NCI-H2227 (cell line): ENCODE measurements around the gene C10orf95.
"Not testable (repeated sequence)": the region's sequence is repeated elsewhere in the genome, so short reads cannot be mapped to it uniquely, and the experiment has no call there.

Experiments used
- DNase-seq: peaks from one replicate; lab custom pipeline; 2025; ENCODE audit not compliant: unreplicated experiment; lab: John Stamatoyannopoulos, UW

C10orf95 gene

DNA sequence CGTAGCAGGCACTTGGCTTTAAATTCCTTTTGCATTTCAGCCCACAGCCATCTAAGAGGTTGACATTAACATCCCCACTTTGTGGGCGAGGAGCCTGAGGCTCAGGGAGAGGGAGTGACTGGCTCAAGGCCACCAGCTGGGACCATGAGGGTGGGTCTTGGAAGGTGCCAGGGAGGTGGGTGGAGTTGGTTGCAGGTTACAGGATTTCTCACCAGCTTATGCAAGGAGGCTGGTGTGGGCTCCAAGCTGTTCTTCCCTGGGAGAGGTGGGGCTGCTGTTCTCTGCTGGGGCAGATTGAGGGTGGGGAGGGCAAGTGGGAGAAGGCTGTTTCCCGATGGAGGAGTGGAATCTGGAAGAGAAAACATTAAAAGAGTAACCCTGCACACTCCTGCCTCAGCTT, 14.1 kb upstream of the C10orf95 start:
- no peak for DNase-seq

DNA sequence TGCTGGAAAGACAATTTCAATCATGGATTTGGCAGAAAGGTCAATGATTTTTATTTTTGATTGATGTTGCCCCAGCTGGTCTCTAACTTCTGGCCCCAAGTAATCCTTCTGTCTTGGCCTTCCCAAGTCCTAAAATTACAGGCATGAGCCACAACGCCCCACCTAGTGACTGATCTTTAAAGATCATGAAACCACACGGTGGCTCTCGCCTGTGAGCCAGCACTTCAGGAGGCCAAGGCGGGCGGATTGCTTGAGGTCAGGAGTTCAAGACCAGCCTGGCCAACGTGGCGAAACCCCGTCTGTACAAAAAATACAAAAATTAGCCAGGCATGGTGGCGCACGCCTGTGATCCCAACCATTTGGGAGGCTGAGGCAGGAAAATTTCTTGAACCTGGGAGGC, 12.6 kb upstream of the C10orf95 start:
- no peak for DNase-seq

DNA sequence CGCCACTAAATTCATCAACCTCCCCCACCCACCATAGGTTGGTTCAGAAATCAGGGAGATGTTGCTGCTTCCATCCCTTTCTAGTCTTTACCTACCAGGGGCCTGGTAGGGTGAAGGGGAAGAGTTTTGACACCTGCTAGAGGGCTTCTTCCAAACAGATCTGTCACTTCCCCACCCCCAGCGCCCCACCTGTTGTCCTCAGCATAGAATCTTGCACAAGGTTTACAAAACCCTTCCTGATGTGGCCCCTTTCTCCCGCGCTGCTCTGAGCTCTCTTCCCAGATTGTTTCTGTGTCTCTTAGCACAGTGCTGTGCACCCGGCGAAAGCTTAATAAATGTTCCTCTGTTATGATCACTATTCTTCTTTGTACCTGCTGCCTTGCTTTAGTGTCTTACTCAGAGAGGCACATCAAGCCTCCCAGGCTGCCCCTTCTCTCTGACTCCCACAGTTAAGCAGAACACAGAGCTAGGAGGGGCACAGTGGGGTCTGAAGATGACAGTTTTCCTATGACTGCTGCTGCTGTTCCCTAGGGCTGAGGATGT, 11.2 kb upstream of the C10orf95 start:
- DNase-seq = no peak

GRCh38 chr10:102461187-102462054, 10.1 kb upstream of the C10orf95 start:
- peak; percentile 94 for DNase-seq

DNA sequence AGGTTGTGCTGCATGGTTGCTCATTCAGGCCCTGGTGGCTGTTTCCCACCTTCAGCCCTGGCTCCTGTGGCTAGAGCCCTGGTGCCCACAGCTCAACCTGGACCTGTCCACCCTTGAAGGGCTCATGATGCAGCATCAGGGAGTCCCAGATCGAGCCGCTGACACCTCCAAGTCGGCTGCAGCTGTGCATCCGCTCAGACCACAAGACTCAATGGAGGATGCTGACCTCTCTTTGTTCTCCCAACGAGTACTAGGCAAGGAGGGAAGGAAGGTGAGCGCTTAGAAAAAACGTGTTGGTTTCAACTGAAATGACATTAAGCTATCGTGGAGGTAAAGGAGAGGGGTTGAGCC, 9.5 kb upstream of the C10orf95 start:
- no peak for DNase-seq

DNA sequence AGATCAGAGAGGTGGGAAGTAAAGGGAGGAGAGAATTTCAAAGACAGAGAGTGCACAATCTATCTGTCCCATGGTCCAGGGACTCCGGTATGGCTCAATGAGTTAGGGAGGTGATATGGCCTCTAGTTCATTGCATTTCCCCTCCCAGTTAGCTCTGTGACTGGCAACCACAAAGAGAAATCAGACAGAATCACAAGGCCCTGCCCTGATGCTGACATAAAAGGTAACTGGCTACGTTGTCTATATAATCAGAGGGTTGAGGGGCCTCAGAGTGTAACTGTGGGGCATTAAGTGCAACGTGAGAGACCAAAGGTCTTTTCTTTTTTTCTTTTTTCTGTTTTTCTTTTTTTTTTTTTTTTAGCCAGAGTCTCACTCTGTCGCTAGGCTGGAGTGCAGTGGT, 7.3 kb upstream of the C10orf95 start:
- DNase-seq = no peak

DNA sequence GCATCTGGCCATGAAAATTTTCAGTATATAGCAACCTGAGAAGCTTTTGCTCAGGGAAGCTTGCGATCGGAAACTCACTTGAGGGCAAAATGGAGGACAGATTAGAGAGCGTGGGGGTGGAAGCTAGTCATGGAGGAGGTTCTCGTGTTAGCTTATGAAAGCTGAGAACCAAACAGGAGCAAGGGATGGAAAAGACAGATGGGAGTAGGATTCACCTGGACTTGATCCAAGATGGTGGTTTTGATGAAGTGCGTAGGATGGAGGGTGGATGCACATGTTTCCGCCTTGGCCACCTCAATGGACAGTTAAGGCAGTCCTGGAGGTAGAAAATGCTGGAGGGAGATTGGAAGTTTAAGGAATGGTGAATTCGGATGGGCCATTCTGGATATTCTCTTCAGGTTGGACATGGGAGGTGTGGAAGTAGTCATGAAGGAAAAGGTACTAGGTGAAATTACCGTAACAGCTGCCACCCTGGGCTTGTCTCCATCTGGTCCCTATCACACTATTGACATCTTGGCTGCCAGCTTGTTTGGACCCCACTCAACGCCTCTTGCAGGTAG, 6.3 kb upstream of the C10orf95 start:
- DNase-seq = no peak

DNA sequence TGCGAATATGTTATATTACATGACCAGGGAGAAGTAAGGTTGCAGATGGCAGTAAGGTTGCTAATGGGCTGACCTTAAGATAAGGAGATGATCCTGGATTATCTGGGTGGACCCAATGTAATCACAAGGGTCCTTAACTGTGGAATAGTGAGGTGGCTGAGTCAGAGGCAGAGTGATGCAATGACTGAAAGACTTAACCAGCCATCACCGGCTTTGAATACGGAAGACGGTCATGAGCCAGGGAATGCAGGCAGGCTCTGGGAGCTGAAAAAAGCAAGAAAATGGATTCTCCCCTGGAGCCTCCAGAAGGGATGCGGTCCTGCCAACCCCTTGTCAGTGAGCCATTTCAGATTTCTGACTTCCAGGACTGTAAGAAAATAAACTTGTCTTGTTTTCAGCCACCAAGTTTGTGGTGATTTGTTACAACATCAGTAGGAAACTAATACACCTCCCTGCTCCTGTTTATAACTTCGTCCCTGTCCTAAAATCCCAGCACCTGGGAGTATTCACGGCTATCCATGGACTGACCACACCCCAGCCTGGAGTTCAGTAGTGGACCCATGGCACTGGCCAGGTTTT, 4.6 kb upstream of the C10orf95 start:
- DNase-seq = no peak

GRCh38 chr10:102454662-102455487, 3.5 kb upstream of the C10orf95 start:
- not testable (repeated sequence) for DNase-seq

DNA sequence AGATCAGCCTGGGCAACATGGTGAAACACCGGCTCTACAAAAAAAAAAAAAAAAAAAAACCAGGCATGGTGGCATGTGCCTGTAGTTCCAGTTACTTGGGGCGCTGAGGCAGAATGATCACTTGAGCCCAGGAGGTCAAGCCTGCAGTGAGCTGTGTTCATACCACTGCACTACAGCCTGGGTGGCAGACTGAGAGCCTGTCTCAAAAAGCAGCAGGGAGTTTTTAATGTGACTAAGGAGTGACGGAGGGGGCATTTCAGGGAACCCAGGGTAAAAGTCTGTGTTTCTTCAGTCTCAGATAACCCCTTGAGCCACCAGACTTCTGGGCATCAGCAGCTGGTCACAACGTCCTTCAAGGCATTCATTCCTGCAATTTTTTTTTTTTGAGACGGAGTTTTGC, 2.2 kb upstream of the C10orf95 start:
- no peak for DNase-seq

GRCh38 chr10:102452672-102453340, 1.5 kb upstream of the C10orf95 start:
- no peak for DNase-seq

DNA sequence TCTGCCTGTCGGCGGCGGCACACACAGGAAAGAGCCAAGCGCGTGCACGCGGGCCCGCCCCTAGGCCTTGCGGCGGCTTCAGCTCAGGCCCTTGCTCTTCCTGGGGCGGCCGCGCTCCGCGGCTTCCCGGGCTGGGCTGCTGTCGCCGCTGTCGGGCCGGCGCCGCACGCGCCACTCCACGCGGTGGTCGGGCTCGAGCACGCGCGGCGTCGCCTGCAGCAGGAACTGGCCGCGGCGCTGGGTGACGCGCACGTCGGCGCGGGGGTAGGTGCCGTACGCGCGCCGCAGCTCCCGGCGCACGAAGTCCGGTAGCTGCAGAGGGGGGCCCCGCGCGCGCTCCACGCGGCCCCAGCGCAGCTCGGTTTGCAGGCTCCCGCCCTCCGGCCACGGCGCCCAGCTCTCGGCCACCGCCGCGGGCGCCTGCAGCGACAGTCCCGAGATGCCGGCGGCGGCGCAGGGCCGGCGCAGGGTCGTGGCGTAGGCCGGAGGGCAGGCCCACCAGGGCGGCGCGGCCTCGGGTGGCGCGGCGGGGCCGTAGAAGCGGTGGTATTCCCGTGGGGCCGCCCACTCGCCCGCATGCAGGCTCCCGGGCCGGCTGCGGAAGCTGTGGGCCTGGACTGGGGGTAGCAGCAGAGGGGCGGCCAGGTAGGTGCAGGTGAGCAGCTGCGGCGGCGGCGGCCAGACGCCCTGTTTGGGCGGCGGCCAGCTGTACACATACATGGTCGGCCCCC, 804 bp downstream of the C10orf95 start:
- DNase-seq = peak; percentile 87

- no peak for DNase-seq
These were observed 1.3 kb downstream of the C10orf95 start for GRCh38 chr10:102450124-102450373.

- DNase-seq = peak; percentile 79
These were observed 1.8 kb downstream of the C10orf95 start for GRCh38 chr10:102449321-102450123.

DNA sequence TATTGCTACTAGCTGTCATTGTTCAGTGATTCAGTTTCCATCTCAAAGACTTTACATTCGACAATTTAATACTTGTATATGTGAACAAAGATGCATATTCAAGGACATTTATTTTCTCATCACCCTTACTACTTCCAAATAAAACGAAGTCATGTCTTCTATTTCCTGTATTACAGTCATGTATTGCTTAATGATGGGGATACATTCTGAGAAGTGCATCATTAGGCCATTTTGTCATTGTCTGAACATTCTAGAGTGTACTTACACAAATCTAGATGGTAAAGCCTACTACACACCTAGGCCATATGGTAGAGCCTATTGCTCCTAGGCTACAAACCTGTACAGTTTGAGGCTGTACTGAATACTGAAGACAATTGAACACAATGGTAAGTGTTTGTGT, 6.5 kb downstream of the C10orf95 start:
- DNase-seq = no peak

DNA sequence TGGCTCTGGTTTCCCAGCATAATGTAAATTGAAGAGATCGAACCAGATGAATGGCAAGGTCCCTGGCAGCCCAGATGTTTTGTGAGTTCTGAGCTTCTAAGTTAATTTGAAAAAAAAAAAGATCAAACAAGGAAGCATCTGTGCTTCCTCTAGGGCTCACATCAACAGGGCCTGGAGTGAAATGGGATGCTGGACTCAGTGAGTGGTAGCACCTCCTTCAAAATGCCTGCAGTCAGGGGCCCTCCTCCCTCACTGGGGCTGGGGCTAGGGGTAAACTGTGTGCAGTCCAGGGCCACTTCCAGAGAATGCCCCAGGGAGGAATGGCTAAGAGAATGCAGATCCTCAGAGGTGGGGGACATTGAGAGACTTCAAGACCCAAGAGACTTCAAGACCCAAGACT, 13.0 kb downstream of the C10orf95 start:
- DNase-seq = no peak

- DNase-seq = no peak
These were observed 13.8 kb downstream of the C10orf95 start for GRCh38 chr10:102437515-102437914.

DNA sequence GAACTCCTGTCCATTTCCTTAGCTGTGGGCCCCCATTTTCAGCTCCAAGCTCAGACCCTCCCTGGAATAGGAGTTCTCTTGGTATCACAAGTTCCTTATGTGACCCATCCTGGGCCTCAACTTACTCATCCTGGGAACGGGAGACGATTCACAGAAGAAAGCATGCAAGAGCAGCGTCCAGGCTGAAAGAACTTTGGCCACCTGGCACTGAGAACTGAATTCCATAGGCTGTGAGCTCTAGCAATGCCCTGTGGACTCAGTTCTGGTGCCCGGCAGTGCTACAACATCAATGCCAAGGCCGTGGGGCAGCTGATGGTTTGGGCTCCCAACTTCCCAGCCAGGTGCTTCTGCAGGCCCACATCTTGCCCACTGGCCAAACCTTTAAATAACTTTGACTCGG, 15.0 kb downstream of the C10orf95 start:
- no peak for DNase-seq

GRCh38 chr10:102435529-102436233, 15.7 kb downstream of the C10orf95 start:
- DNase-seq = no peak
